Neural cell (in vitro differentiated cells): Measurements from ENCODE around the gene DSTN. TPM values are rescaled to one million over a fixed set of nuclear protein-coding genes. Genes with fewer than 3 reads are reported as not detected.

Experiments
- H2AFZ ChIP-seq: fragments of 200-600, 300-800 bp; sonication (generic), shearing (Covaris generic); 2 replicates; pipeline ENCODE4 v1.6.0; 2014; ENCODE audit warnings: low read depth, mild to moderate bottlenecking, antibody characterized with exemption, low read length, moderate library complexity
- H3F3A ChIP-seq: fragments of 200-600 bp; shearing (Covaris generic); 2 replicates; pipeline ENCODE4 v1.6.1; 2016; ENCODE audit warnings: mild to moderate bottlenecking, moderate library complexity, mixed read lengths, antibody characterized with exemption, low read length; ENCODE audit not compliant: insufficient read depth, poor library complexity, severe bottlenecking
- H3K27ac ChIP-seq: fragments of 200-600, 300-800 bp; sonication (generic), shearing (Covaris generic); 2 replicates; pipeline ENCODE4 v1.5.1; 2014; ENCODE audit warnings: mild to moderate bottlenecking, low read length, moderate library complexity
- H3K27me3 ChIP-seq: fragments of 300-800, 200-600 bp; sonication (generic), shearing (Covaris generic); 2 replicates; pipeline ENCODE4 v1.6.0; 2014; ENCODE audit warnings: mild to moderate bottlenecking, low read depth, low read length, moderate library complexity; ENCODE audit not compliant: insufficient read depth
- H3K36me3 ChIP-seq: fragments of 300-800, 200-600 bp; sonication (generic), shearing (Covaris generic); 2 replicates; pipeline ENCODE4 v1.5.1; 2014; ENCODE audit warnings: mild to moderate bottlenecking, antibody characterized with exemption, low read length, moderate library complexity; ENCODE audit not compliant: insufficient read depth
- H3K4me2 ChIP-seq: fragments of 300-800, 200-600 bp; sonication (generic), shearing (Covaris generic); 2 replicates; pipeline ENCODE4 v1.6.0; 2014; ENCODE audit warnings: mild to moderate bottlenecking, low read length
- H3K4me3 ChIP-seq: fragments of 300-800, 200-600 bp; sonication (generic), shearing (Covaris generic); 2 replicates; pipeline ENCODE4 v1.5.1; 2014; ENCODE audit warnings: mild to moderate bottlenecking, low read length, moderate library complexity
- H3K79me2 ChIP-seq: fragments of 200-600 bp; shearing (Covaris generic); replicated peaks from 2 replicates; pipeline ENCODE4 v1.6.0; 2014; ENCODE audit warnings: mild to moderate bottlenecking, low read length, moderate library complexity; ENCODE audit not compliant: insufficient read depth
- H3K9ac ChIP-seq: fragments of 300-800, 200-600 bp; sonication (generic), shearing (Covaris generic); 2 replicates; pipeline ENCODE4 v1.6.1; 2016; ENCODE audit warnings: mild to moderate bottlenecking, low read length, mixed read lengths
- H3K9me2 ChIP-seq: fragments of 200-600 bp; shearing (Covaris generic); 2 replicates; pipeline ENCODE4 v1.6.1; 2016; ENCODE audit warnings: mild to moderate bottlenecking, low read length, mixed read lengths; ENCODE audit not compliant: insufficient read depth
- H3K9me3 ChIP-seq: fragments of 200-600, 300-800 bp; sonication (generic), shearing (Covaris generic); 2 replicates; pipeline ENCODE4 v1.6.1; 2016; ENCODE audit warnings: mild to moderate bottlenecking, mixed run types, low read length, moderate library complexity, mixed read lengths
- H4K20me1 ChIP-seq: fragments of 200-600 bp; shearing (Covaris generic); 2 replicates; pipeline ENCODE4 v1.6.1; 2016; ENCODE audit warnings: mild to moderate bottlenecking, mixed run types; ENCODE audit not compliant: insufficient read depth
- CTCF ChIP-seq: fragments of 450-650 bp; IDR thresholded peaks from 2 replicates; pipeline ENCODE4 v1.5.1; 2014; ENCODE audit warnings: antibody characterized with exemption, mild to moderate bottlenecking, moderate library complexity; ENCODE audit not compliant: poor library complexity, severe bottlenecking
- EP300 ChIP-seq: fragments of 450-650 bp; conservative IDR thresholded peaks from 2 replicates; pipeline ENCODE4 v1.6.1; 2014; ENCODE audit warnings: antibody characterized with exemption, mild to moderate bottlenecking, moderate library complexity; ENCODE audit not compliant: poor library complexity, severe bottlenecking
- EZH2 ChIP-seq: fragments of 200-600, 300-800 bp; shearing (Covaris generic), sonication (generic); IDR thresholded peaks from 2 replicates; pipeline ENCODE4 v1.6.1; 2014; ENCODE audit warnings: antibody characterized with exemption, low read length, borderline replicate concordance, mild to moderate bottlenecking; ENCODE audit not compliant: insufficient read depth, poor library complexity, severe bottlenecking
- MXI1 ChIP-seq: fragments of 450-650 bp; conservative IDR thresholded peaks from 2 replicates; pipeline ENCODE4 v1.6.1; 2014; ENCODE audit warnings: antibody characterized with exemption, mild to moderate bottlenecking; ENCODE audit not compliant: poor library complexity, severe bottlenecking
- POLR2AphosphoS5 ChIP-seq: IDR thresholded peaks from 2 replicates; pipeline ENCODE4 v1.6.1; 2012
- RAD21 ChIP-seq: fragments of 450-650 bp; conservative IDR thresholded peaks from 2 replicates; pipeline ENCODE4 v1.6.1; 2014; ENCODE audit warnings: antibody characterized with exemption, mild to moderate bottlenecking, moderate library complexity
- REST ChIP-seq: IDR thresholded peaks from 2 replicates; pipeline ENCODE4 v1.6.1; 2012; ENCODE audit warnings: borderline replicate concordance
- SMC3 ChIP-seq: fragments of 450-650 bp; conservative IDR thresholded peaks from 2 replicates; pipeline ENCODE4 v1.6.1; 2014; ENCODE audit warnings: antibody characterized with exemption, mild to moderate bottlenecking, moderate library complexity; ENCODE audit not compliant: poor library complexity
- TAF1 ChIP-seq: IDR thresholded peaks from 2 replicates; pipeline ENCODE4 v1.6.1; 2012; ENCODE audit warnings: low read depth
- polyA plus RNA-seq: library from polyadenylated mRNA; depleted of rRNA; stranded (reverse); fragments of >200 nt; gene quantifications from 2 replicates; pipeline ENCODE4 v1.2.3, GENCODE V29; 2014

Gene DSTN
- polyA plus RNA-seq, 1 donor from 2014 or later: 276 TPM

GRCh38 chr20:17637413-17637780, 67.5 kb downstream of the DSTN start:
- H3K36me3 ChIP-seq: no peaks in the 10 kb centered on the region
- H3K27me3 ChIP-seq: peaks cover 5% of the 10 kb centered on the region
- H3K4me2 ChIP-seq: no peak overlapping the region
- no peak overlapping the region for H2AFZ ChIP-seq
- H3K27ac ChIP-seq: no peak overlapping the region
- no peaks in the 10 kb centered on the region for H3K9me3 ChIP-seq
- no peak overlapping the region for H3K4me3 ChIP-seq
- no peaks in the 10 kb centered on the region for H3K79me2 ChIP-seq
- TF ChIP-seq RAD21 (no peak), EP300 (no peak)
- H3F3A ChIP-seq: no peaks in the 10 kb centered on the region
- H3K9me2 ChIP-seq: no peaks in the 10 kb centered on the region
- no peaks in the 10 kb centered on the region for H4K20me1 ChIP-seq
- H3K9ac ChIP-seq: no peak overlapping the region

GRCh38 chr20:17637985-17638640, 68.2 kb downstream of the DSTN start:
- Histone ChIP-seq H3K79me2 (no peaks in the 10 kb centered on the region), H3K36me3 (no peaks in the 10 kb centered on the region), H3K9ac (no peak overlapping the region), H3K4me3 (no peak overlapping the region), H3K9me2 (no peaks in the 10 kb centered on the region), H3K4me2 (no peak overlapping the region), H3K27ac (no peak overlapping the region), H2AFZ (no peak overlapping the region), H3F3A (no peaks in the 10 kb centered on the region), H3K9me3 (no peaks in the 10 kb centered on the region), H4K20me1 (no peaks in the 10 kb centered on the region), H3K27me3 (peaks cover 10% of the 10 kb centered on the region)
- TF ChIP-seq EZH2 (no peak), EP300 (no peak), RAD21 (no peak), SMC3 (no peak)

GRCh38 chr20:17638835-17639407, 69.0 kb downstream of the DSTN start:
- no peak overlapping the region for H3K27ac ChIP-seq
- H3K27me3 ChIP-seq: peaks cover 10% of the 10 kb centered on the region
- no peaks in the 10 kb centered on the region for H3K9me2 ChIP-seq
- TF ChIP-seq EZH2 (no peak), EP300 (no peak)
- no peak overlapping the region for H3K4me2 ChIP-seq
- H4K20me1 ChIP-seq: no peaks in the 10 kb centered on the region
- no peak overlapping the region for H3K9ac ChIP-seq
- no peaks in the 10 kb centered on the region for H3K79me2 ChIP-seq
- no peak overlapping the region for H2AFZ ChIP-seq
- no peaks in the 10 kb centered on the region for H3F3A ChIP-seq
- no peak overlapping the region for H3K4me3 ChIP-seq
- H3K36me3 ChIP-seq: no peaks in the 10 kb centered on the region
- no peaks in the 10 kb centered on the region for H3K9me3 ChIP-seq

DNA sequence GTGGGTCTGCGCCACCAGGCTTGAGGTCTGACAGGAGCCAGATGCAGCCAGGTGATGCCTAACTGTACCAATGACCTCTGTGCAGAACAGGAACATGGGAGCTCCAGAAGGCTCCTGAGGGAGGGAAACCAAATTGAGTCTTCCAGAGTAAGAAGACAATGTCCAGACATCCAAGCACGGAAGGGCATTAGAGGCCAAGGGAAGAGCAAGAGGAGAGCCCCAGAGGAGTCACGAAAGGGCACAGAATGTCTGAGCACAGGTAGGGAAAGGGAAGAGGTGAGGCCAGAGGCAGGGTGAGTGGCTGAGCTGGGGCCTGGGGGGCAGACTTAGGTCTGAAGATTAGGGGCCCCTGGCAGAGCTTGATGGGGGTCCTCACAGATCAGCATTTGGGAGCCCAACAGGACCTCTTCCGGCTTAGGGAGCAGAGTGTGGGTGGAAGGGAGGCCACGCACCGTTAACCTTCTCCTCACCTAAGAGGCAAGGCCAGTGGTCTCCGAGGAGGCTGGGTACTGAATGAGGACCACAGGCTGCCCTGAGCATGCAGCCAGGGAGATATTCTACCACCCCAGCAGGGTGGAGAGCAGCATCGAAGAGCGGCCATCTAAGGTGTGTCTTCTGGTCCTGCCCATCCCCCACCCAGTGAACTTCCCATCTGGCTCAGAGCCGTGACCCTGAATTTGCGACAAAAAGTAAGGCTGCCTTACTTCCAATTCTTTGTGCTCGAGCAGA, 70.4 kb downstream of the DSTN start:
- Histone ChIP-seq H3K4me3 (no peak overlapping the region), H3K79me2 (no peaks in the 10 kb centered on the region)

More for the DNA sequence above, 70.4 kb downstream of the DSTN start:
- no peaks in the 10 kb centered on the region for H3K9me3 ChIP-seq
- H3K27me3 ChIP-seq: peaks cover 16% of the 10 kb centered on the region
- H4K20me1 ChIP-seq: no peaks in the 10 kb centered on the region
- H3K36me3 ChIP-seq: no peaks in the 10 kb centered on the region
- no peak overlapping the region for H3K27ac ChIP-seq
- no peak overlapping the region for H3K9ac ChIP-seq
- no peaks in the 10 kb centered on the region for H3K9me2 ChIP-seq
- no peak overlapping the region for H3K4me2 ChIP-seq
- no peak for TF ChIP-seq MXI1
- TF ChIP-seq TAF1: no peak
- no peak for TF ChIP-seq CTCF
- TF ChIP-seq EZH2: no peak
- TF ChIP-seq REST: no peak
- no peak for TF ChIP-seq RAD21
- no peak for TF ChIP-seq POLR2AphosphoS5
- TF ChIP-seq EP300: no peak
- TF ChIP-seq SMC3: no peak
- no peaks in the 10 kb centered on the region for H3F3A ChIP-seq
- H2AFZ ChIP-seq: no peak overlapping the region
